Ectodermal cell (in vitro differentiated cells): Measurements from ENCODE around the gene DCLK1.

Experiments used
- H3K27ac ChIP-seq: 2 replicates; pipeline ENCODE4 v1.7.0; 2013; ENCODE audit warnings: mild to moderate bottlenecking, low read depth, low read length; ENCODE audit not compliant: insufficient read depth, poor library complexity, severe bottlenecking
- H3K27me3 ChIP-seq: 2 replicates; pipeline ENCODE4 v1.7.0; 2013; ENCODE audit warnings: mild to moderate bottlenecking, low read length; ENCODE audit not compliant: insufficient read depth, control insufficient read depth, poor library complexity, severe bottlenecking
- H3K36me3 ChIP-seq: one replicate; pipeline ENCODE4 v1.7.0; 2013; ENCODE audit warnings: low read length; ENCODE audit not compliant: control insufficient read depth, insufficient read depth
- H3K4me1 ChIP-seq: one replicate; pipeline ENCODE4 v1.7.0; 2013; ENCODE audit warnings: low read length; ENCODE audit not compliant: control insufficient read depth, insufficient read depth
- H3K4me3 ChIP-seq: 2 replicates; pipeline ENCODE4 v1.7.0; 2013; ENCODE audit warnings: low read depth, low read length, control low read depth; ENCODE audit not compliant: insufficient read depth
- H3K9me3 ChIP-seq: 2 replicates; pipeline ENCODE4 v1.7.0; 2013; ENCODE audit warnings: mild to moderate bottlenecking, low read length, moderate library complexity; ENCODE audit not compliant: control insufficient read depth
- WGBS, 2 experiments: methylation state at CpG; one replicate each; pipeline ENCODE4 v1.1.7; 2013; ENCODE audit warnings: missing lambda C conversion rate in 2 of 2; 5-methylcytosine and 5-hydroxymethylcytosine counted together

The DCLK1 gene

GRCh38 chr13:35832551-35832950 lies 298.6 kb downstream of the DCLK1 start:
- Histone ChIP-seq H3K4me1 (no peaks in the 10 kb centered on the region), H3K27me3 (no peaks in the 10 kb centered on the region), H3K36me3 (no peaks in the 10 kb centered on the region), H3K9me3 (no peaks in the 10 kb centered on the region), H3K27ac (no peak overlapping the region), H3K4me3 (no peak overlapping the region)
- 85 to 97% methylated on average over 1 of the region's 1 CpG for WGBS, 2 experiments

GRCh38 chr13:35830850-35831450 lies 300.2 kb downstream of the DCLK1 start:
- H3K4me1 ChIP-seq = no peaks in the 10 kb centered on the region
- H3K27me3 ChIP-seq = no peaks in the 10 kb centered on the region
- 82 to 91% methylated on average over 2 of the region's 2 CpGs for WGBS, 2 experiments
- H3K36me3 ChIP-seq = no peaks in the 10 kb centered on the region
- H3K27ac ChIP-seq = no peak overlapping the region
- H3K4me3 ChIP-seq = no peak overlapping the region
- H3K9me3 ChIP-seq = no peaks in the 10 kb centered on the region

GRCh38 chr13:35826626-35827254 lies 304.4 kb downstream of the DCLK1 start:
- H3K4me3 ChIP-seq = no peak overlapping the region
- H3K27ac ChIP-seq = no peak overlapping the region
- no peaks in the 10 kb centered on the region for H3K27me3 ChIP-seq
- peaks cover 11% of the 10 kb centered on the region for H3K4me1 ChIP-seq
- WGBS, 2 experiments = 78 to 79% methylated on average over 7 to 9 of the region's 10 CpGs
- no peaks in the 10 kb centered on the region for H3K36me3 ChIP-seq
- no peaks in the 10 kb centered on the region for H3K9me3 ChIP-seq

GRCh38 chr13:35824825-35825224 lies 306.4 kb downstream of the DCLK1 start:
- 90 to 92% methylated on average over 8 of the region's 8 CpGs for WGBS, 2 experiments
- H3K36me3 ChIP-seq = no peaks in the 10 kb centered on the region

GRCh38 chr13:35824395-35824794 lies 306.8 kb downstream of the DCLK1 start:
- 93 to 95% methylated on average over 12 of the region's 12 CpGs for WGBS, 2 experiments
- H3K36me3 ChIP-seq = no peaks in the 10 kb centered on the region
- H3K4me3 ChIP-seq = no peak overlapping the region
- H3K27ac ChIP-seq = no peak overlapping the region
- H3K9me3 ChIP-seq = no peaks in the 10 kb centered on the region
- no peaks in the 10 kb centered on the region for H3K27me3 ChIP-seq
- peaks cover 11% of the 10 kb centered on the region for H3K4me1 ChIP-seq

More at GRCh38 chr13:35824825-35825224, 306.4 kb downstream of the DCLK1 start:
- no peaks in the 10 kb centered on the region for H3K9me3 ChIP-seq
- no peak overlapping the region for H3K27ac ChIP-seq
- no peaks in the 10 kb centered on the region for H3K27me3 ChIP-seq
- peaks cover 11% of the 10 kb centered on the region for H3K4me1 ChIP-seq
- no peak overlapping the region for H3K4me3 ChIP-seq

- 35 to 38% methylated on average over 7 of the region's 7 CpGs for WGBS, 2 experiments
- no peak overlapping the region for H3K4me3 ChIP-seq
- H3K36me3 ChIP-seq = no peaks in the 10 kb centered on the region
- no peaks in the 10 kb centered on the region for H3K9me3 ChIP-seq
- peaks cover 11% of the 10 kb centered on the region for H3K4me1 ChIP-seq
- no peaks in the 10 kb centered on the region for H3K27me3 ChIP-seq
- H3K27ac ChIP-seq = no peak overlapping the region
These were observed 308.5 kb downstream of the DCLK1 start for GRCh38 chr13:35822666-35823065.

- no peak overlapping the region for H3K4me3 ChIP-seq
- H3K27me3 ChIP-seq = no peaks in the 10 kb centered on the region
- WGBS, 2 experiments = 75 to 77% methylated on average over 3 of the region's 3 CpGs
- no peaks in the 10 kb centered on the region for H3K36me3 ChIP-seq
- peaks cover 11% of the 10 kb centered on the region for H3K4me1 ChIP-seq
- no peak overlapping the region for H3K27ac ChIP-seq
- no peaks in the 10 kb centered on the region for H3K9me3 ChIP-seq
These were observed 312.5 kb downstream of the DCLK1 start for GRCh38 chr13:35818633-35819067.

GRCh38 chr13:35817642-35818607 lies 313.3 kb downstream of the DCLK1 start:
- H3K36me3 ChIP-seq = no peaks in the 10 kb centered on the region
- H3K4me3 ChIP-seq = no peak overlapping the region
- no peaks in the 10 kb centered on the region for H3K9me3 ChIP-seq
- H3K27me3 ChIP-seq = no peaks in the 10 kb centered on the region
- 83% methylated on average over 5 of the region's 5 CpGs for WGBS, 2 experiments
- H3K4me1 ChIP-seq = peaks cover 4% of the 10 kb centered on the region
- no peak overlapping the region for H3K27ac ChIP-seq

GRCh38 chr13:35814605-35815011 lies 316.6 kb downstream of the DCLK1 start:
- WGBS, 2 experiments = 80 to 88% methylated on average over 1 of the region's 1 CpG
- H3K27me3 ChIP-seq = no peaks in the 10 kb centered on the region
- H3K36me3 ChIP-seq = no peaks in the 10 kb centered on the region
- H3K27ac ChIP-seq = no peak overlapping the region
- no peaks in the 10 kb centered on the region for H3K4me1 ChIP-seq
- H3K4me3 ChIP-seq = no peak overlapping the region
- no peaks in the 10 kb centered on the region for H3K9me3 ChIP-seq

- H3K36me3 ChIP-seq = no peaks in the 10 kb centered on the region
- WGBS, 2 experiments = 91 to 94% methylated on average over 6 of the region's 6 CpGs
- H3K4me3 ChIP-seq = no peak overlapping the region
- no peaks in the 10 kb centered on the region for H3K9me3 ChIP-seq
- H3K4me1 ChIP-seq = no peaks in the 10 kb centered on the region
- no peaks in the 10 kb centered on the region for H3K27me3 ChIP-seq
- H3K27ac ChIP-seq = no peak overlapping the region
These were observed 318.4 kb downstream of the DCLK1 start for GRCh38 chr13:35812736-35813135.
